Hepatocyte (in vitro differentiated cells): Measurements from ENCODE around the gene GIMAP7.
"Not testable (repeated sequence)": the region's sequence is repeated elsewhere in the genome, so short reads cannot be mapped to it uniquely, and the experiment has no call there.

ENCODE experiments used
- EZH2phosphoT487 ChIP-seq: fragments of 200-600 bp; sonication (generic); IDR thresholded peaks from one replicate; pipeline ENCODE4 v1.6.1; 2018; ENCODE audit warnings: antibody characterized with exemption, mild to moderate bottlenecking, low read depth, moderate library complexity; ENCODE audit not compliant: unreplicated experiment, severe bottlenecking
- TF ChIP-seq, protein P1 (sequence below): fragments of 200-600 bp; sonication (generic); IDR thresholded peaks from 2 replicates; pipeline ENCODE4 v1.5.1; 2016; ENCODE audit warnings: antibody characterized with exemption, mild to moderate bottlenecking; ENCODE audit not compliant: poor library complexity

DNA sequence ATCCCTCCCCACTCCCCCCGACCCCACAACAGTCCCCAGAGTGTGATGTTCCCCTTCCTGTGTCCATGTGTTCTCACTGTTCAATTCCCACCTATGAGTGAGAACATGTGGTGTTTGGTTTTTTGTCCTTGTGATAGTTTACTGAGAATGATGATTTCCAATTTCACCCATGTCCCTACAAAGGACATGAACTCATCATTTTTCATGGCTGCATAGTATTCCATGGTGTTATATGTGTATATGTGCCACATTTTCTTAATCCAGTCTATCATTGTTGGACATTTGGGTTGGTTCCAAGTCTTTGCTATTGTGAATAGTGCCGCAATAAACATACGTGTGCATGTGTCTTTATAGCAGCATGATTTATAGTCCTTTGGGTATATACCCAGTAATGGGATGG is 21.2 kb upstream of the GIMAP7 start:
- TF ChIP-seq, protein P1, sequence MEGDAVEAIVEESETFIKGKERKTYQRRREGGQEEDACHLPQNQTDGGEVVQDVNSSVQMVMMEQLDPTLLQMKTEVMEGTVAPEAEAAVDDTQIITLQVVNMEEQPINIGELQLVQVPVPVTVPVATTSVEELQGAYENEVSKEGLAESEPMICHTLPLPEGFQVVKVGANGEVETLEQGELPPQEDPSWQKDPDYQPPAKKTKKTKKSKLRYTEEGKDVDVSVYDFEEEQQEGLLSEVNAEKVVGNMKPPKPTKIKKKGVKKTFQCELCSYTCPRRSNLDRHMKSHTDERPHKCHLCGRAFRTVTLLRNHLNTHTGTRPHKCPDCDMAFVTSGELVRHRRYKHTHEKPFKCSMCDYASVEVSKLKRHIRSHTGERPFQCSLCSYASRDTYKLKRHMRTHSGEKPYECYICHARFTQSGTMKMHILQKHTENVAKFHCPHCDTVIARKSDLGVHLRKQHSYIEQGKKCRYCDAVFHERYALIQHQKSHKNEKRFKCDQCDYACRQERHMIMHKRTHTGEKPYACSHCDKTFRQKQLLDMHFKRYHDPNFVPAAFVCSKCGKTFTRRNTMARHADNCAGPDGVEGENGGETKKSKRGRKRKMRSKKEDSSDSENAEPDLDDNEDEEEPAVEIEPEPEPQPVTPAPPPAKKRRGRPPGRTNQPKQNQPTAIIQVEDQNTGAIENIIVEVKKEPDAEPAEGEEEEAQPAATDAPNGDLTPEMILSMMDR: not testable (repeated sequence)
- TF ChIP-seq EZH2phosphoT487: not testable (repeated sequence)
